D721Med (cell line): ENCODE data around the gene PTBP1.

Source experiments
- DNase-seq: peaks from one replicate; pipeline ENCODE4 v3.0.0; 2011; ENCODE audit warnings: low spot score; ENCODE audit not compliant: insufficient read length
- FAIRE-seq: peaks from 2 replicates; lab custom pipeline; 2011; peaks lifted over from hg19 to GRCh38; lab: Jason Lieb, UNC
- CTCF ChIP-seq: IDR thresholded peaks from 2 replicates; pipeline ENCODE4 v1.5.1; 2012; ENCODE audit warnings: mild to moderate bottlenecking, control low read depth; ENCODE audit not compliant: insufficient read depth; ENCODE audit errors: missing control alignments

PTBP1 gene

GRCh38 chr19:802498-803098 is 5.3 kb downstream of the PTBP1 start:
- FAIRE-seq (no peak), DNase-seq (peak; percentile 24)
- no peak for TF ChIP-seq CTCF

- no peak for TF ChIP-seq CTCF
- no peak for DNase-seq
- no peak for FAIRE-seq
Measured at GRCh38 chr19:803099-803561, 5.9 kb downstream of the PTBP1 start.

- DNase-seq: no peak
- no peak for FAIRE-seq
- no peak for TF ChIP-seq CTCF
Measured at GRCh38 chr19:803686-804418, 6.6 kb downstream of the PTBP1 start.

- TF ChIP-seq CTCF: no peak
- DNase-seq: peak; percentile 10
- no peak for FAIRE-seq
Measured at GRCh38 chr19:804419-805165, 7.3 kb downstream of the PTBP1 start.

GRCh38 chr19:805166-805551 is 7.9 kb downstream of the PTBP1 start:
- FAIRE-seq (no peak), DNase-seq (no peak)
- TF ChIP-seq CTCF: no peak

GRCh38 chr19:805600-806550 is 8.6 kb downstream of the PTBP1 start:
- DNase-seq (no peak), FAIRE-seq (no peak)
- no peak for TF ChIP-seq CTCF
